Measurements from ENCODE around the gene KCNJ9. TPM values are rescaled to one million over a fixed set of nuclear protein-coding genes. Genes with fewer than 3 reads are reported as not detected.
"Not testable (repeated sequence)": the region's sequence is repeated elsewhere in the genome, so short reads cannot be mapped to it uniquely, and the experiment has no call there.

Gene KCNJ9
- total RNA-seq, 2 experiments from 2014 or later, result not detected

- H3K4me3 Mint-ChIP-seq, result no peak overlapping the region
- H3K9me3 Mint-ChIP-seq, result no peaks in the 10 kb centered on the region
- DNase-seq (no peak), ATAC-seq (no peak)
- intact Hi-C loops (cut with micrococcal nuclease), result no loop called here
- CTCF ChIA-PET, result interaction anchor here (0.9 kb wide), 1 partner anchor 14 kb away, joined by 3 read pairs; no protein-coding TSS in a partner anchor
- H3K4me1 Mint-ChIP-seq (ENCODE audit: low read depth), result no peaks in the 10 kb centered on the region
- no peak overlapping the region for H3K27ac Mint-ChIP-seq
- H3K27me3 Mint-ChIP-seq, result no peaks in the 10 kb centered on the region
- no peak for TF ChIP-seq CTCF (IDR thresholded peaks at IDR 0.05)
- no peaks in the 10 kb centered on the region for H3K36me3 Mint-ChIP-seq (ENCODE audit: low read depth)
- POLR2A ChIA-PET, result no interaction called here
Observed at GRCh38 chr1:160123726-160124125, 42.4 kb downstream of the KCNJ9 start.

- Mint-ChIP-seq H3K9me3 (no peaks in the 10 kb centered on the region), H3K36me3 (ENCODE audit: low read depth) (no peaks in the 10 kb centered on the region), H3K4me1 (ENCODE audit: low read depth) (no peaks in the 10 kb centered on the region), H3K4me3 (no peak overlapping the region), H3K27me3 (no peaks in the 10 kb centered on the region), H3K27ac (no peak overlapping the region)
- TF ChIP-seq CTCF (IDR thresholded peaks at IDR 0.05), result no peak
- CTCF ChIA-PET, result interaction anchor here (1.7 kb wide), 1 partner anchor 39 kb away, joined by 5 read pairs; no protein-coding TSS in a partner anchor
- intact Hi-C loops (cut with micrococcal nuclease), result no loop called here
- DNase-seq (no peak), ATAC-seq (no peak)
- POLR2A ChIA-PET, result no interaction called here
Observed at GRCh38 chr1:160124705-160125478, 43.6 kb downstream of the KCNJ9 start.

GRCh38 chr1:160125746-160126145, 44.4 kb downstream of the KCNJ9 start:
- Mint-ChIP-seq H3K4me1 (ENCODE audit: low read depth) (no peaks in the 10 kb centered on the region), H3K36me3 (ENCODE audit: low read depth) (no peaks in the 10 kb centered on the region), H3K4me3 (no peak overlapping the region), H3K9me3 (no peaks in the 10 kb centered on the region), H3K27me3 (peaks cover 2% of the 10 kb centered on the region), H3K27ac (no peak overlapping the region)
- ChIA-PET CTCF (interaction anchor here (1.7 kb wide), 1 partner anchor 40 kb away, joined by 5 read pairs; no protein-coding TSS in a partner anchor), POLR2A (no interaction called here)
- no peak for TF ChIP-seq CTCF (IDR thresholded peaks at IDR 0.05)
- no peak for ATAC-seq
- intact Hi-C loops (cut with micrococcal nuclease), result no loop called here
- no peak for DNase-seq

- H3K36me3 Mint-ChIP-seq (ENCODE audit: low read depth); POLR2A ChIA-PET; H3K27ac Mint-ChIP-seq; CTCF ChIA-PET; ATAC-seq; H3K9me3 Mint-ChIP-seq; intact Hi-C loops (cut with micrococcal nuclease); H3K4me3 Mint-ChIP-seq; DNase-seq; H3K27me3 Mint-ChIP-seq; H3K4me1 Mint-ChIP-seq (ENCODE audit: low read depth): not testable (repeated sequence)
Observed at GRCh38 chr1:160126342-160126741, 45.0 kb downstream of the KCNJ9 start.

GRCh38 chr1:160127381-160127780, 46.0 kb downstream of the KCNJ9 start:
- DNase-seq (no peak), ATAC-seq (no peak)
- TF ChIP-seq CTCF (IDR thresholded peaks at IDR 0.05), result no peak
- H3K27ac Mint-ChIP-seq, result no peak overlapping the region
- H3K4me3 Mint-ChIP-seq, result no peak overlapping the region
- no peaks in the 10 kb centered on the region for H3K4me1 Mint-ChIP-seq (ENCODE audit: low read depth)
- ChIA-PET POLR2A (no interaction called here), CTCF (interaction anchor here (1.2 to 1.4 kb wide), 3 partner anchors 27 to 81 kb away, joined by 3 to 5 read pairs (median 5); no protein-coding TSS in a partner anchor)
- no peaks in the 10 kb centered on the region for H3K36me3 Mint-ChIP-seq (ENCODE audit: low read depth)
- H3K27me3 Mint-ChIP-seq, result peaks cover 11% of the 10 kb centered on the region
- H3K9me3 Mint-ChIP-seq, result no peaks in the 10 kb centered on the region
- intact Hi-C loops (cut with micrococcal nuclease), result no loop called here
